ENCODE results near the gene GNE. TPM values are rescaled to one million over a fixed set of nuclear protein-coding genes. Genes with fewer than 3 reads are reported as not detected.

Gene GNE
- total RNA-seq, 1 donor from 2014 or later, result 25.2 TPM

- Histone ChIP-seq H3K79me2 (ENCODE audit: low read depth) (peaks cover 65% of the 10 kb centered on the region), H3K27ac (no peak overlapping the region), H3F3A (ENCODE audit: low read depth) (peaks cover 15% of the 10 kb centered on the region), H3K4me1 (peaks cover 20% of the 10 kb centered on the region), H2AFZ (replicated peaks) (no peak overlapping the region), H4K20me1 (ENCODE audit: low read depth) (peaks cover 57% of the 10 kb centered on the region), H3K9me3 (ENCODE audit: low read depth) (no peaks in the 10 kb centered on the region), H3K9ac (peak overlapping the region; percentile 87), H3K27me3 (no peaks in the 10 kb centered on the region), H3K4me2 (peak overlapping the region; percentile 92), H3K4me3 (peak overlapping the region; percentile 78), H3K36me3 (no peaks in the 10 kb centered on the region)
- H3K27ac Mint-ChIP-seq, result no peak overlapping the region
- peaks cover 29% of the 10 kb centered on the region for H3K4me1 Mint-ChIP-seq
- no peaks in the 10 kb centered on the region for H3K27me3 Mint-ChIP-seq (ENCODE audit: insufficient read depth, low read depth)
- no peaks in the 10 kb centered on the region for H3K9me3 Mint-ChIP-seq
- peak; percentile 45 for DNase-seq (ENCODE audit: low spot score)
- peaks cover 6% of the 10 kb centered on the region for H3K36me3 Mint-ChIP-seq
- peak overlapping the region; percentile 92 for H3K4me3 Mint-ChIP-seq
- TF ChIP-seq EZH2 (IDR thresholded peaks at IDR 0.05) (no peak), CTCF (IDR thresholded peaks at IDR 0.05) (no peak), EZH2phosphoT487 (IDR thresholded peaks at IDR 0.05) (no peak)
These were observed 66.1 kb downstream of the GNE start for GRCh38 chr9:36192196-36192595.

GRCh38 chr9:36191686-36192085 lies 66.6 kb downstream of the GNE start:
- peak overlapping the region; percentile 92 for H3K4me2 ChIP-seq
- peaks cover 52% of the 10 kb centered on the region for H4K20me1 ChIP-seq (ENCODE audit: low read depth)
- peak overlapping the region; percentile 42 for H3K27ac Mint-ChIP-seq
- peaks cover 29% of the 10 kb centered on the region for H3K4me1 Mint-ChIP-seq
- no peaks in the 10 kb centered on the region for H3K9me3 ChIP-seq (ENCODE audit: low read depth)
- H3K9me3 Mint-ChIP-seq, result no peaks in the 10 kb centered on the region
- no peaks in the 10 kb centered on the region for H3K27me3 Mint-ChIP-seq (ENCODE audit: insufficient read depth, low read depth)
- H3K4me1 ChIP-seq, result peaks cover 20% of the 10 kb centered on the region
- no peaks in the 10 kb centered on the region for H3K27me3 ChIP-seq
- no peak overlapping the region for H3K27ac ChIP-seq
- H3K36me3 Mint-ChIP-seq, result peaks cover 6% of the 10 kb centered on the region
- no peak overlapping the region for H2AFZ ChIP-seq (replicated peaks)
- TF ChIP-seq EZH2phosphoT487 (IDR thresholded peaks at IDR 0.05) (no peak), CTCF (IDR thresholded peaks at IDR 0.05) (no peak), EZH2 (IDR thresholded peaks at IDR 0.05) (no peak)
- no peaks in the 10 kb centered on the region for H3K36me3 ChIP-seq
- H3K9ac ChIP-seq, result peak overlapping the region; percentile 87
- H3F3A ChIP-seq (ENCODE audit: low read depth), result peaks cover 15% of the 10 kb centered on the region
- peak overlapping the region; percentile 78 for H3K4me3 ChIP-seq
- H3K79me2 ChIP-seq (ENCODE audit: low read depth), result peaks cover 60% of the 10 kb centered on the region
- H3K4me3 Mint-ChIP-seq, result peak overlapping the region; percentile 92
- no peak for DNase-seq (ENCODE audit: low spot score)

DNA sequence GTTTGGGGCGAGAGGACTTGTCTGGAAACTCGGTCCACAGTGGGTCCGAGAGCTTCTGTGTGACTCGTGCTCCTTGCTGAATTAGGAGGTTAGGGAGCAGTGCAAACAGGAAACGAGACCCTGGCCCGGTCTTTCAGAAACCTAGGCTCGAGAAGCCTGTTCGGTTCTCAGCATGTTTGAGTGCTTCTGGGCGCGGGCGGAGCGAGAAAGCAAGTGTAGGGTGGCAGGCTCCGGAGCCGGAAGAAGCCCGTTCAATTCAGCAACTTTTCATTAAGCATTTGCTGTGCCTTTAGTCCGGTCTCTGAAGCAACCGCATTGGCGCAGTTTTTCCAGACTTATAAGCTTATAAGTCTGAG lies 67.0 kb downstream of the GNE start:
- Histone ChIP-seq H4K20me1 (ENCODE audit: low read depth) (peaks cover 49% of the 10 kb centered on the region), H3K36me3 (no peaks in the 10 kb centered on the region), H2AFZ (replicated peaks) (no peak overlapping the region), H3K27ac (no peak overlapping the region), H3F3A (ENCODE audit: low read depth) (peaks cover 15% of the 10 kb centered on the region), H3K9ac (peak overlapping the region; percentile 87), H3K4me1 (peaks cover 20% of the 10 kb centered on the region), H3K4me2 (peak overlapping the region; percentile 92), H3K4me3 (peak overlapping the region; percentile 78), H3K9me3 (ENCODE audit: low read depth) (no peaks in the 10 kb centered on the region), H3K27me3 (no peaks in the 10 kb centered on the region), H3K79me2 (ENCODE audit: low read depth) (peaks cover 56% of the 10 kb centered on the region)
- no peaks in the 10 kb centered on the region for H3K9me3 Mint-ChIP-seq
- TF ChIP-seq CTCF (IDR thresholded peaks at IDR 0.05) (no peak), EZH2phosphoT487 (IDR thresholded peaks at IDR 0.05) (no peak), EZH2 (IDR thresholded peaks at IDR 0.05) (no peak)
- H3K4me1 Mint-ChIP-seq, result peaks cover 29% of the 10 kb centered on the region
- peak overlapping the region; percentile 42 for H3K27ac Mint-ChIP-seq
- peak overlapping the region; percentile 92 for H3K4me3 Mint-ChIP-seq
- peak; percentile 43 for DNase-seq (ENCODE audit: low spot score)
- H3K36me3 Mint-ChIP-seq, result peaks cover 6% of the 10 kb centered on the region
- H3K27me3 Mint-ChIP-seq (ENCODE audit: insufficient read depth, low read depth), result no peaks in the 10 kb centered on the region

Measured in neural progenitor cell (in vitro differentiated cells).